K562 (cell line): ENCODE data around the gene PSME1. TPM values are rescaled to one million over a fixed set of nuclear protein-coding genes. Genes with fewer than 3 reads are reported as not detected.
A peak's percentile ranks its signal among the peaks of the same experiment; 100 is the strongest.

Source experiments
- ATAC-seq: fragments of 200-7000 bp; cut with Tn5 transposase; 3 replicates; pipeline ENCODE4 v1.9.1; 2020; ENCODE audit warnings: moderate library complexity
- BruUV-seq: library from RNA; stranded (reverse); fragments of 400-500 nt; replicated peaks from 2 replicates; lab custom pipeline; 2021; lab: Mats Ljungman, UMichigan
- CTCF ChIA-PET: fragments of 300-600 bp; formaldehyde crosslinking; extraction: SDS; loops from one replicate; lab custom pipeline; 2021; ENCODE audit warnings: low intra/inter-chr PET ratio; lab: Yijun Ruan, JAX
- POLR2A ChIA-PET: fragments of 300-600, 350-650 bp; sonication (Branson Sonifier 250); formaldehyde crosslinking; extraction: SDS; loops from one replicate; lab custom pipeline; 2021; ENCODE audit warnings: antibody characterized with exemption, inconsistent platforms; lab: Yijun Ruan, JAX
- DNase-seq, 4 experiments: peaks; one replicate each; pipeline versions ENCODE4 v3.0.0 to v3.0.0-alpha.2; 2011 to 2018; ENCODE audit warnings: low spot score in 3 of 4, mixed read lengths in 3 of 4; ENCODE audit errors: extremely low read depth in 1 of 4
- FAIRE-seq: peaks from 2 replicates; lab custom pipeline; 2011; peaks lifted over from hg19 to GRCh38; lab: Jason Lieb, UNC
- H2AFZ ChIP-seq: 2 replicates; pipeline ENCODE4 v1.6.0; 2011; ENCODE audit warnings: low read depth, low read length, control low read depth, inconsistent platforms
- H3K27ac ChIP-seq: fragments of 200-600 bp; 3 replicates; pipeline ENCODE4 v1.8.0; 2011; ENCODE audit warnings: low read depth, mild to moderate bottlenecking, control low read depth, inconsistent platforms, low read length, moderate library complexity, mixed read lengths; ENCODE audit errors: extremely low read depth
- H3K27me3 ChIP-seq, 2 experiments: fragments of 300-600 bp in 1 of 2; 2 replicates in 1 of 2; 3 replicates in 1 of 2; pipeline versions ENCODE4 v1.6.0 to v1.8.0; 2011; ENCODE audit warnings: inconsistent platforms in 2 of 2, low read length in 2 of 2, mild to moderate bottlenecking in 1 of 2, mixed read lengths in 1 of 2, moderate library complexity in 1 of 2; ENCODE audit not compliant: control insufficient read depth in 2 of 2, insufficient read depth in 2 of 2
- H3K36me3 ChIP-seq: fragments of 300-600 bp; 3 replicates; pipeline ENCODE4 v1.8.0; 2011; ENCODE audit warnings: mild to moderate bottlenecking, low read length, inconsistent platforms; ENCODE audit not compliant: control insufficient read depth, insufficient read depth
- H3K4me1 ChIP-seq, 2 experiments: fragments of 200-600 bp in 1 of 2; replicated peaks in 1 of 2; 2 replicates in 1 of 2; 3 replicates in 1 of 2; pipeline versions ENCODE4 v1.5.1 to v1.8.0; 2011; ENCODE audit warnings: inconsistent platforms in 2 of 2, low read length in 2 of 2, mild to moderate bottlenecking in 1 of 2, mixed read lengths in 1 of 2, moderate library complexity in 1 of 2; ENCODE audit not compliant: control insufficient read depth in 2 of 2, insufficient read depth in 2 of 2
- H3K4me2 ChIP-seq: 2 replicates; pipeline ENCODE4 v1.6.1; 2011; ENCODE audit warnings: low read length, control low read depth, inconsistent platforms, mixed read lengths; ENCODE audit not compliant: insufficient read depth
- H3K4me3 ChIP-seq: fragments of 200-600 bp; sonication (generic), shearing (Covaris generic); 2 replicates; pipeline ENCODE4 v1.5.1; 2016; ENCODE audit warnings: control low read depth, inconsistent platforms
- H3K79me2 ChIP-seq: fragments of 200-600 bp; 3 replicates; pipeline ENCODE4 v1.8.0; 2011; ENCODE audit warnings: low read length, inconsistent platforms; ENCODE audit not compliant: control insufficient read depth, insufficient read depth
- H3K9ac ChIP-seq, 2 experiments: 2 replicates each; pipeline versions ENCODE4 v1.6.0 to v1.6.1; 2011; ENCODE audit warnings: low read depth in 2 of 2, low read length in 2 of 2, control low read depth in 1 of 2, inconsistent platforms in 1 of 2, mild to moderate bottlenecking in 1 of 2, mixed read lengths in 1 of 2; ENCODE audit not compliant: insufficient read depth in 1 of 2
- H3K9me1 ChIP-seq: one replicate; pipeline ENCODE4 v1.6.0; 2011; ENCODE audit warnings: inconsistent platforms, mild to moderate bottlenecking, low read length, moderate library complexity; ENCODE audit not compliant: control insufficient read depth, insufficient read depth
- H3K9me3 ChIP-seq: replicated peaks from 2 replicates; pipeline ENCODE4 v1.5.1; 2011; ENCODE audit warnings: low read depth, low read length, inconsistent platforms; ENCODE audit not compliant: control insufficient read depth, insufficient read depth
- H4K20me1 ChIP-seq: replicated peaks from 2 replicates; pipeline ENCODE4 v1.6.1; 2011; ENCODE audit warnings: low read length, inconsistent platforms, mixed read lengths; ENCODE audit not compliant: control insufficient read depth, insufficient read depth
- BRCA1 ChIP-seq, 2 experiments: fragments of 450-650 bp in 1 of 2; sonication (generic) in 1 of 2; formaldehyde crosslinking in 1 of 2; IDR thresholded peaks; 2 replicates each; pipeline versions ENCODE4 v1.5.0 to v1.6.1; 2017 to 2020; ENCODE audit warnings: mild to moderate bottlenecking in 1 of 2, missing genetic modification reagents in 1 of 2
- ETV1 ChIP-seq: fragments of 450-650 bp; conservative IDR thresholded peaks from 2 replicates; pipeline ENCODE4 v1.6.1; 2016; ENCODE audit warnings: missing genetic modification characterization, control low read depth, low read depth, missing compliant biosample characterization
- POLR3A ChIP-seq: IDR thresholded peaks from 2 replicates; pipeline ENCODE4 v1.6.1; 2011; ENCODE audit warnings: borderline replicate concordance, mild to moderate bottlenecking, moderate library complexity; ENCODE audit not compliant: insufficient read length, insufficient read depth; ENCODE audit errors: extremely low read depth
- TGIF2 ChIP-seq: sonication (generic); formaldehyde crosslinking; IDR thresholded peaks from 2 replicates; pipeline ENCODE4 v1.8.1; 2022; ENCODE audit warnings: mild to moderate bottlenecking, missing genetic modification reagents, moderate library complexity
- ZNF224 ChIP-seq: sonication (generic); formaldehyde crosslinking; IDR thresholded peaks from 2 replicates; pipeline ENCODE4 v1.8.0; 2022; ENCODE audit warnings: mild to moderate bottlenecking, missing genetic modification reagents
- ZNF764 ChIP-seq: fragments of 250-450 bp; sonication (Bioruptor Pico); IDR thresholded peaks from 2 replicates; pipeline ENCODE4 v1.4.0; 2020; ENCODE audit warnings: low read depth, mild to moderate bottlenecking, moderate library complexity
- WGBS: fragments of 100-300 bp; shearing (Covaris generic); methylation state at CpG from one replicate; pipeline ENCODE4 v1.1.6; 2016; ENCODE audit warnings: low coverage, mixed read lengths; ENCODE audit not compliant: insufficient coverage; ENCODE audit errors: missing lambda C conversion rate; 5-methylcytosine and 5-hydroxymethylcytosine counted together
- in situ Hi-C: fragments of 300-500 bp; cut with MboI; formaldehyde crosslinking; loops from 4 replicates; pipeline ENCODE4 v1.15.0; 2018; ENCODE audit warnings: inconsistent platforms, mixed read lengths
- intact Hi-C: fragments of 100-400 bp; cut with micrococcal nuclease; formaldehyde crosslinking; loops from 2 replicates; pipeline ENCODE4 v1.14.2; 2022
- polyA plus RNA-seq, 8 experiments: library from polyadenylated mRNA; depleted of rRNA in 4 of 8; stranded (reverse) in 5 of 8; unstranded in 3 of 8; fragments of >200 nt; fragmentation: Nextera tagmentation in 2 of 8; fragmentation: Illumina TruSeq in 1 of 8; extraction: Ambion mirVana in 2 of 8; extraction: Trizol in 1 of 8; gene quantifications; 2 replicates each; pipeline versions ENCODE4 v1.2.1 to v1.2.3, GENCODE V29; 2011 to 2014; ENCODE audit warnings: inconsistent platforms in 1 of 8, missing spikeins in 1 of 8
- total RNA-seq, 7 experiments: library from RNA; depleted of rRNA in 6 of 7; stranded (reverse); fragments of >200 nt in 6 of 7; fragmentation: Illumina TruSeq in 2 of 7; extraction: Trizol in 2 of 7; gene quantifications; 2 replicates each; pipeline versions ENCODE4 v1.2.1 to v1.2.3, GENCODE V29; 2011 to 2021; ENCODE audit warnings: low replicate concordance in 1 of 7
- TF ChIP-seq, protein P1 (sequence below): fragments of 250-450 bp; sonication (Bioruptor Pico); IDR thresholded peaks from 2 replicates; pipeline ENCODE4 v1.9.0; 2021; ENCODE audit warnings: mild to moderate bottlenecking, inconsistent platforms
- TF ChIP-seq, protein P2 (sequence below): conservative IDR thresholded peaks from 2 replicates; pipeline ENCODE4 v1.6.1; 2011; ENCODE audit warnings: low read depth, mild to moderate bottlenecking, low read length; ENCODE audit not compliant: control insufficient read depth
- TF ChIP-seq, protein P3 (sequence below): sonication (generic); formaldehyde crosslinking; IDR thresholded peaks from 2 replicates; pipeline ENCODE4 v1.4.0; 2020; ENCODE audit warnings: mild to moderate bottlenecking, missing genetic modification reagents
- TF ChIP-seq, protein P4 (sequence below): fragments of 250-450 bp; sonication (Bioruptor Pico); IDR thresholded peaks from 2 replicates; pipeline ENCODE4 v1.4.0; 2020; ENCODE audit warnings: mild to moderate bottlenecking, moderate library complexity, borderline replicate concordance

PSME1 gene
- total and polyA plus RNA-seq, 9 of the 15 experiments (the other 6 are each of a cell fraction or from before 2014, with no cell fraction given), result 20.3 to 180 (median 67.5) TPM

DNA sequence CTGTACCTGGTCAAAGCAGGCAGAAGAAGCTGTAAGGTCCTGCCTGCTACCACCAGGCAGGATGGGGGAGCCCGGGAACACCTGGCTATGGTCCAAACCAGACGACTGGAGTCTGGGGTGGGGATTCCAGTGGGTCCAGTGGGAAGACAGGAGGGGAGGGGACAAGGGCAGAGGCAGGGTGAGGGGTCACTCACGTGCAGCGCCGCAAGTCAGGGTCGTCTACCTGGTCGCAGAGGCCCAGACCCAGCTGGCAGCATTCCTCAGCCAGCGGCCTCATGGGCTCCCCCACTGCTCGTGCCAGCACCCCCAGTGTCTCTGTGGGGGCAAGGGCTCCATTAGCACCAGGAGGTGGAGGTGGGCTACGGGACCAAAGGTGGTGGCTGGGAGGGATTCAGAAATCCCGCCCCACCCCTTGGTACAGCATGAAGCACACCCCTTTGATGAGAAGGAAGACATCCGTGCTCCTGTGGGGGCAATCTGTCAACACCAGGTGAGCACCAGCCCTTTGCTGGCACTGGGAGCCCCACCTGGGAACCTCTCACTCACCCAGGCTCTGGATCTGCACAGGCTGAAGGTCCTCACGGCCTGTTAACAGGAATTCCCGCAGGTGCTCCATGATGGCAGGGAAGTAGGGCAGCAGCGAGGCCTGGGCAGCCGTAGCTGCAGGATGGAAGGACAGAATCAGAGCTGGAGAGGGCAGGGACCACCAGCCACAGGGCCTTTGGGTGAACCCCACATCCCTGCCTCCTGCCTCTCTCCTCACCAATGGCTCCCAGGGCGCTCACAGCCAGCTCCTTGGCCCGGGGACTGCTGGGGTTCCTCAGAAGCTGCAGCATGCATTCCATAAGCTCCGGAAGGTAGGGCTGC, 48.3 kb downstream of the PSME1 start:
- ChIA-PET CTCF (no interaction called here), POLR2A (interaction anchor here (0.6 to 0.9 kb wide), 2 partner anchors 11 to 37 kb away, joined by 3 read pairs; partner anchors contain the start of genes RNF31 and TM9SF1)
- FAIRE-seq, result no peak
- H3K4me3 ChIP-seq, result no peak overlapping the region
- H3K27me3 ChIP-seq, result no peaks in the 10 kb centered on the region
- in situ Hi-C loops, result no loop called here
- ATAC-seq, result no peak
- intact Hi-C loops, result no loop called here
- peaks cover 85% of the 10 kb centered on the region; the same call in 2 of the 3 replicates for H3K36me3 ChIP-seq
- H3K9me1 ChIP-seq, result peaks cover 3% of the 10 kb centered on the region
- no TSS peak for BruUV-seq
- no peak for DNase-seq
- H2AFZ ChIP-seq, result no peak overlapping the region
- H3K9me3 ChIP-seq, result no peaks in the 10 kb centered on the region
- H3K79me2 ChIP-seq, result peaks cover 18% of the 10 kb centered on the region
- H3K4me1 ChIP-seq, result peaks cover 0 to 17% of the 10 kb centered on the region in 2 experiments; a peak in 3 of 5 replicates
- peaks cover 9% of the 10 kb centered on the region; the same call in 1 of the 2 replicates for H4K20me1 ChIP-seq
- no peak overlapping the region for H3K4me2 ChIP-seq
- no peak overlapping the region for H3K27ac ChIP-seq
- WGBS, result 88% methylated on average over 10 of the region's 19 CpGs
- peak overlapping the region in 1 of 2 experiments; percentile 52; a peak in 2 of 4 replicates for H3K9ac ChIP-seq
- no peak for TF ChIP-seq ETV1
- TF ChIP-seq, protein P1, sequence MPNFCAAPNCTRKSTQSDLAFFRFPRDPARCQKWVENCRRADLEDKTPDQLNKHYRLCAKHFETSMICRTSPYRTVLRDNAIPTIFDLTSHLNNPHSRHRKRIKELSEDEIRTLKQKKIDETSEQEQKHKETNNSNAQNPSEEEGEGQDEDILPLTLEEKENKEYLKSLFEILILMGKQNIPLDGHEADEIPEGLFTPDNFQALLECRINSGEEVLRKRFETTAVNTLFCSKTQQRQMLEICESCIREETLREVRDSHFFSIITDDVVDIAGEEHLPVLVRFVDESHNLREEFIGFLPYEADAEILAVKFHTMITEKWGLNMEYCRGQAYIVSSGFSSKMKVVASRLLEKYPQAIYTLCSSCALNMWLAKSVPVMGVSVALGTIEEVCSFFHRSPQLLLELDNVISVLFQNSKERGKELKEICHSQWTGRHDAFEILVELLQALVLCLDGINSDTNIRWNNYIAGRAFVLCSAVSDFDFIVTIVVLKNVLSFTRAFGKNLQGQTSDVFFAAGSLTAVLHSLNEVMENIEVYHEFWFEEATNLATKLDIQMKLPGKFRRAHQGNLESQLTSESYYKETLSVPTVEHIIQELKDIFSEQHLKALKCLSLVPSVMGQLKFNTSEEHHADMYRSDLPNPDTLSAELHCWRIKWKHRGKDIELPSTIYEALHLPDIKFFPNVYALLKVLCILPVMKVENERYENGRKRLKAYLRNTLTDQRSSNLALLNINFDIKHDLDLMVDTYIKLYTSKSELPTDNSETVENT (CRISPR knock-in tag), result no peak
- TF ChIP-seq, protein P2, sequence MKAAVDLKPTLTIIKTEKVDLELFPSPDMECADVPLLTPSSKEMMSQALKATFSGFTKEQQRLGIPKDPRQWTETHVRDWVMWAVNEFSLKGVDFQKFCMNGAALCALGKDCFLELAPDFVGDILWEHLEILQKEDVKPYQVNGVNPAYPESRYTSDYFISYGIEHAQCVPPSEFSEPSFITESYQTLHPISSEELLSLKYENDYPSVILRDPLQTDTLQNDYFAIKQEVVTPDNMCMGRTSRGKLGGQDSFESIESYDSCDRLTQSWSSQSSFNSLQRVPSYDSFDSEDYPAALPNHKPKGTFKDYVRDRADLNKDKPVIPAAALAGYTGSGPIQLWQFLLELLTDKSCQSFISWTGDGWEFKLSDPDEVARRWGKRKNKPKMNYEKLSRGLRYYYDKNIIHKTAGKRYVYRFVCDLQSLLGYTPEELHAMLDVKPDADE, result no peak
- TF ChIP-seq ZNF224 (CRISPR knock-in tag), result no peak
- TF ChIP-seq, protein P3, sequence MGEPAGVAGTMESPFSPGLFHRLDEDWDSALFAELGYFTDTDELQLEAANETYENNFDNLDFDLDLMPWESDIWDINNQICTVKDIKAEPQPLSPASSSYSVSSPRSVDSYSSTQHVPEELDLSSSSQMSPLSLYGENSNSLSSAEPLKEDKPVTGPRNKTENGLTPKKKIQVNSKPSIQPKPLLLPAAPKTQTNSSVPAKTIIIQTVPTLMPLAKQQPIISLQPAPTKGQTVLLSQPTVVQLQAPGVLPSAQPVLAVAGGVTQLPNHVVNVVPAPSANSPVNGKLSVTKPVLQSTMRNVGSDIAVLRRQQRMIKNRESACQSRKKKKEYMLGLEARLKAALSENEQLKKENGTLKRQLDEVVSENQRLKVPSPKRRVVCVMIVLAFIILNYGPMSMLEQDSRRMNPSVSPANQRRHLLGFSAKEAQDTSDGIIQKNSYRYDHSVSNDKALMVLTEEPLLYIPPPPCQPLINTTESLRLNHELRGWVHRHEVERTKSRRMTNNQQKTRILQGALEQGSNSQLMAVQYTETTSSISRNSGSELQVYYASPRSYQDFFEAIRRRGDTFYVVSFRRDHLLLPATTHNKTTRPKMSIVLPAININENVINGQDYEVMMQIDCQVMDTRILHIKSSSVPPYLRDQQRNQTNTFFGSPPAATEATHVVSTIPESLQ, result no peak
- TF ChIP-seq ZNF764 (CRISPR knock-in tag), result no peak
- TF ChIP-seq TGIF2 (CRISPR knock-in tag), result no peak
- TF ChIP-seq, protein P4, sequence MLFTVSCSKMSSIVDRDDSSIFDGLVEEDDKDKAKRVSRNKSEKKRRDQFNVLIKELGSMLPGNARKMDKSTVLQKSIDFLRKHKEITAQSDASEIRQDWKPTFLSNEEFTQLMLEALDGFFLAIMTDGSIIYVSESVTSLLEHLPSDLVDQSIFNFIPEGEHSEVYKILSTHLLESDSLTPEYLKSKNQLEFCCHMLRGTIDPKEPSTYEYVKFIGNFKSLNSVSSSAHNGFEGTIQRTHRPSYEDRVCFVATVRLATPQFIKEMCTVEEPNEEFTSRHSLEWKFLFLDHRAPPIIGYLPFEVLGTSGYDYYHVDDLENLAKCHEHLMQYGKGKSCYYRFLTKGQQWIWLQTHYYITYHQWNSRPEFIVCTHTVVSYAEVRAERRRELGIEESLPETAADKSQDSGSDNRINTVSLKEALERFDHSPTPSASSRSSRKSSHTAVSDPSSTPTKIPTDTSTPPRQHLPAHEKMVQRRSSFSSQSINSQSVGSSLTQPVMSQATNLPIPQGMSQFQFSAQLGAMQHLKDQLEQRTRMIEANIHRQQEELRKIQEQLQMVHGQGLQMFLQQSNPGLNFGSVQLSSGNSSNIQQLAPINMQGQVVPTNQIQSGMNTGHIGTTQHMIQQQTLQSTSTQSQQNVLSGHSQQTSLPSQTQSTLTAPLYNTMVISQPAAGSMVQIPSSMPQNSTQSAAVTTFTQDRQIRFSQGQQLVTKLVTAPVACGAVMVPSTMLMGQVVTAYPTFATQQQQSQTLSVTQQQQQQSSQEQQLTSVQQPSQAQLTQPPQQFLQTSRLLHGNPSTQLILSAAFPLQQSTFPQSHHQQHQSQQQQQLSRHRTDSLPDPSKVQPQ (CRISPR knock-in tag), result no peak
- no peak for TF ChIP-seq POLR3A
- TF ChIP-seq BRCA1 (IDR thresholded peaks at IDR 0.05), result no peak
- TF ChIP-seq BRCA1 (CRISPR knock-in tag; IDR thresholded peaks at IDR 0.05), result no peak
